Fibroblast of the aortic adventitia (primary cell): ENCODE results near the gene DCAF17. TPM values are rescaled to one million over a fixed set of nuclear protein-coding genes. Genes with fewer than 3 reads are reported as not detected.

ENCODE experiments used
- DNase-seq: peaks from one replicate; pipeline ENCODE4 v3.0.0-alpha.2; 2010; ENCODE audit warnings: low read depth
- H3K4me3 ChIP-seq: 2 replicates; pipeline ENCODE4 v1.5.1; 2011; ENCODE audit warnings: low read depth, mild to moderate bottlenecking, control low read depth, low read length, moderate library complexity
- total RNA-seq: library from RNA; depleted of rRNA; stranded (reverse); fragments of >200 nt; gene quantifications from 2 replicates; pipeline ENCODE4 v1.2.3, GENCODE V29; 2012; ENCODE audit warnings: low replicate concordance
- TF ChIP-seq, protein P1 (sequence below): IDR thresholded peaks from 2 replicates; pipeline ENCODE4 v1.5.1; 2011; ENCODE audit warnings: mild to moderate bottlenecking, low read length, control low read depth, inconsistent platforms; ENCODE audit not compliant: insufficient read depth

The DCAF17 gene
- total RNA-seq, 1 donor: 34.7 TPM

DNA sequence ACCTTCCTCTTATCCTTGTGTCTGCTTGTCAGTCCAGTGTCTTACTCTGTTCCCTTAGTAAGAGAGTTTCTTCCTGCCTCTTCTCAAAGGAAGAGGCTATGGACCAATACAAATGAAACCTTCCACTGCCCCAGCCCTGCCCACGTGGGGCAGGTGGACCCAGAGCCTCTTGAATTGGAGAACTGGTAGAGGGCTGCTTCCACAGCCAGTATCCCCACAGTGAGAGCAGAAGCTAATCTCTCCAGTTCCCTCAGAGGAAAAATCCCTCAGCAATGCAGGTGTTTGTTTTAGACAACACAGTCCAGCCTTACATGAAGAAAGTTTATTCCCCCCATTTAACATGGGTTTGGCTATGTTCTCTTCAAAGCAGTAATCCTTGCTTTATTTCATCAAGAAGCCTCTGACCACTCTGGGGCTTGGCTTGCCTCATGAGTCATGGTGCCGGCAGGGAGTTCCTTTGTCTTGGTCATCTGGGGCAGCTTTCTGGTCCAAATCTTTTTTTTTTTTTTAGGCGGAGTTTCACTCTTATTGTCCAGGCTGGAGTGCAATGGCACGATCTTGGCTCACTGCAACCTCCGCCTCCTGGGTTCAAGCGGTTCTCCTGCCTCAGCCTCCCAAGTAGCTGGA, 81.8 kb downstream of the DCAF17 start:
- no peak overlapping the region for H3K4me3 ChIP-seq
- peak; percentile 90 for DNase-seq
- TF ChIP-seq, protein P1, sequence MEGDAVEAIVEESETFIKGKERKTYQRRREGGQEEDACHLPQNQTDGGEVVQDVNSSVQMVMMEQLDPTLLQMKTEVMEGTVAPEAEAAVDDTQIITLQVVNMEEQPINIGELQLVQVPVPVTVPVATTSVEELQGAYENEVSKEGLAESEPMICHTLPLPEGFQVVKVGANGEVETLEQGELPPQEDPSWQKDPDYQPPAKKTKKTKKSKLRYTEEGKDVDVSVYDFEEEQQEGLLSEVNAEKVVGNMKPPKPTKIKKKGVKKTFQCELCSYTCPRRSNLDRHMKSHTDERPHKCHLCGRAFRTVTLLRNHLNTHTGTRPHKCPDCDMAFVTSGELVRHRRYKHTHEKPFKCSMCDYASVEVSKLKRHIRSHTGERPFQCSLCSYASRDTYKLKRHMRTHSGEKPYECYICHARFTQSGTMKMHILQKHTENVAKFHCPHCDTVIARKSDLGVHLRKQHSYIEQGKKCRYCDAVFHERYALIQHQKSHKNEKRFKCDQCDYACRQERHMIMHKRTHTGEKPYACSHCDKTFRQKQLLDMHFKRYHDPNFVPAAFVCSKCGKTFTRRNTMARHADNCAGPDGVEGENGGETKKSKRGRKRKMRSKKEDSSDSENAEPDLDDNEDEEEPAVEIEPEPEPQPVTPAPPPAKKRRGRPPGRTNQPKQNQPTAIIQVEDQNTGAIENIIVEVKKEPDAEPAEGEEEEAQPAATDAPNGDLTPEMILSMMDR: no peak

DNA sequence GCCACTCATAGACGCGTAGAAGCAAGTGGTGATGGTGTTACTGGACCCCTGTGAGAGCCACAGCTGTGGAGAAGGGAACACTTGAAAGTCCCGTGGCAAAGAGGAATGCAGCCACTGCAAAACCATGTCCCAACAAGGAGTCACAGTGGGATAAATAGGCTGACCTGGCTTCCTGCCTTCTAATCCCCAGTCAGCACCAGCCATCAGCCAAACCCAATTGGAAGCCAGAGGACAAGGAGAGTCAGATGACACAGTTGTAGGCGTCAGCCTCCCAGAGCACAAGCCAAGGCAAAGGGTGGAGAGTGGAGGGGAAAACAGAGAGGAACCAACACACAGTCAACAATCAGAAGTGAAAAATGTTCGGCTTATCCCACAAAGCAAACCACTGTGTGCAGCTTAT, 82.8 kb downstream of the DCAF17 start:
- DNase-seq: peak; percentile 41
- H3K4me3 ChIP-seq: no peak overlapping the region
- TF ChIP-seq, protein P1: no peak

DNA sequence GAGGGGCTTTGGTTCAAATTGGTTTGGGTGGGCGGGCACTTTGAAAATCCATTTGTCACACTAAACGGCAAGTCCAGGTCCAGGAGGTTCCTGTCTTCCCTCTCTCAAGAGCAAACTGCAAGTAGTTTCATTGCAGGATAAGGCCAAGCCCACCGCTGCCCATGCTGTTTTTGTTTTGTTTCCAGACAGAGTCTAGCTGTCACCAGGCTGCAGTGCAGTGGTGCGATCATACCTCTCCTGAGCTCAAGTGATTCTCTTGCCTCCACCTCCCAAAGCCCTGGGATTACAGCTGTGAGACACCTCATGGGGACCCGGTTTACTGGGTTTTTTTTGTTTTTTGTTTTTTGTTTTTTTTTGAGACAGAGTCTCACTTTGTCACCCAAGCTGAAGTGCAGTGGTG, 86.4 kb downstream of the DCAF17 start:
- TF ChIP-seq, protein P1: no peak
- DNase-seq: no peak

DNA sequence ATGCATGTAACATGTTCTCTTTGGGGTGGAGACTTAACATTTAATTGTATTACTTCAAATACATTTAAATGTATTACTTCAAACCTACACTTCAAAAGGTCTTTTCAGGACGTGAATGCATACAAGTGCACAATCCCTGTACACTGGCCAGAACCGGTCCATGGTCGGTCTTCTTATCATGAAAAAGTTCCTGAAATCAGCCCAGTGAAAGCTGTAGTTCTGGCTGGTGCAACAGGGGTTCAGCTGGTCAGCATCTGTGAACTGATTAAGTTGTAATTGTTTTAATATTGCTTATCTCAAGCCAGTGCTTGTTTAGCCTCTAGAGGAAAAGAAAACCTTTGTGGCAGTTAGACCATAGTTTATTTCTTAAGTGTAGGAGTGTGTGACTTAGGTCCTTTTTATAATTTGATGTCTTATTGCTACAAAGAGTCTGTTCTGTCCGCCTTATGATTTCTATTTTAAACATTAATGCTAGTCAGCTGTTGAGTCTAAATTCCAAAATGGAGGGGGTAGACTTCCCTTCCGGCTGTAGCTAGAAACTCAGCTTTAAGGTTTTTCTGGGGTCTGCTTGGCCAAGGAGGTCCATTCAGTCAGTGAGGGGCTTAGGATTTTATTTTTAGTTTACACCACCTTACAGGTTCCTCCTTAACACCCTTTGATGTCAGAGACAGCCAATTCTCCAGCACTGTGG, 87.5 kb downstream of the DCAF17 start:
- peak overlapping the region; percentile 95 for H3K4me3 ChIP-seq
- TF ChIP-seq, protein P1: no peak
- peak; percentile 62 for DNase-seq

More for the DNA sequence above, 86.4 kb downstream of the DCAF17 start:
- no peak overlapping the region for H3K4me3 ChIP-seq

DNA sequence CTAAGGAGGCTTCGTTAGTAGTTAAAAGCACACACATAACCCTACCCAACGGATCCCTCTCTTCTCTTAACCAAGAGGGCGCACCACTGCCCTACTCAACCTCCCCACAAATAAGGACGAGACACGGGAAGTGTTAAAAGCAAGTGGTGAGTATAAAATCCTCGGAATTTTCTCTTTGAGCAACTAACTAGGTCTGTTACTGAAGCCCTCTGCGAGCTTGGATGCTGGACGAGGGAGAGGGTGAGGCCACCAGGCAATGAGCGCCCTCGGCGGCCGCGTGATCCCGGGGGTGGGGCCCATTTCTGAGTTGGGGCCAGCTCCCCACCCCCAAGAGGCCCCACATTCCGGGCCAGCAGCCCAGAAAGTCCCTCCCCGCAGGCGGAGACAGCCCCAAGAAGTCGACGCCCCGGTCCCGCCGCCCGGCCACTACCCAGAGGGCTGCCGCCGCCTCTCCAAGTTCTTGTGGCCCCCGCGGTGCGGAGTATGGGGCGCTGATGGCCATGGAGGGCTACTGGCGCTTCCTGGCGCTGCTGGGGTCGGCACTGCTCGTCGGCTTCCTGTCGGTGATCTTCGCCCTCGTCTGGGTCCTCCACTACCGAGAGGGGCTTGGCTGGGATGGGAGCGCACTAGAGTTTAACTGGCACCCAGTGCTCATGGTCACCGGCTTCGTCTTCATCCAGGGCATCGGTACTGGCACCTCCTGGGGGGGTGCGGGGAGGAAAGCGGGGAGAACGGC, 88.2 kb downstream of the DCAF17 start, which contains the start of gene CYBRD1:
Gene CYBRD1 (plus strand): TSS at position 423 of the 736 bp plus-strand sequence. CDS start 72 bp downstream, at position 495.
- peak within 1 kb of the TSS; percentile 95 for H3K4me3 ChIP-seq
- DNase-seq: peak; percentile 93
- TF ChIP-seq, protein P1: no peak

DNA sequence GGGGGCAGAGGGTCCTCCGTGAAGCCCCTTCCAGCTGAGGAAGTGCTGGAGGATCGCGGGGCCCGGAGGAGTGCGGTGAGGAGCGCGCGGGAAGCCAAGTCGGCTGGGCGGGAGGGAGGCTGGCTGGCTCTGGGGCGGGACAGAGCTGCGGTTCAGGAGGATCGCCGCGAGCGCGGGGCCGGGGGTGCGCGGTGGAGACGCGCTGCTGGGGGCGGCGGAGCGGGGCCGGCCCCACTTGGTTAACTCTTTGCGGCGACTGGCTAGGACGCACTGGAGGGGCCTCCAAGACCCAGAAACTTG, 88.7 kb downstream of the DCAF17 start:
- TF ChIP-seq, protein P1: no peak
- peak overlapping the region; percentile 95 for H3K4me3 ChIP-seq
- peak; percentile 22 for DNase-seq
